ENCODE results near the gene VTI1B. TPM values are rescaled to one million over a fixed set of nuclear protein-coding genes. Genes with fewer than 3 reads are reported as not detected.

VTI1B gene
- total and polyA plus RNA-seq, 8 donors, result 40.9 to 73.3 (median 51.4) TPM

GRCh38 chr14:67695394-67695949 lies 21.0 kb upstream of the VTI1B start, which contains the start of gene RDH11:
TSS of gene RDH11 (minus strand) at chr14:67695764. CDS start at chr14:67695703, 61 bp downstream.
- peak; percentile 96 to 99 (median 98) for ATAC-seq
- no peak for FAIRE-seq
- intact Hi-C loops (cut with DNase I), result no loop called here
- Histone ChIP-seq H3K27me3 (no peaks in the 10 kb centered on the region), H3K9me3 (no peaks in the 10 kb centered on the region), H3K27ac (peak within 1 kb of the TSS; percentile 31 to 88 (median 70)), H3K4me3 (peak within 1 kb of the TSS; percentile 51 to 83 (median 67)), H3K4me1 (peaks cover 0 to 6% (median 0%) of the 10 kb centered on the region in 3 donors), H3K36me3 (no peaks in the 10 kb centered on the region)
- peak; percentile 79 to 90 (median 86) for DNase-seq
- WGBS, 2 donors, result 0% methylated on average over 25 of the region's 25 CpGs
- no peak for TF ChIP-seq CTCF (IDR thresholded peaks at IDR 0.05)

- H3K9me3 ChIP-seq, result no peaks in the 10 kb centered on the region
- intact Hi-C loops (cut with DNase I), result no loop called here
- no peak for TF ChIP-seq CTCF (IDR thresholded peaks at IDR 0.05)
- peak; percentile 76 to 89 (median 82) for DNase-seq
- WGBS, 2 donors, result 0 to 1% methylated on average over 21 of the region's 21 CpGs
- no peaks in the 10 kb centered on the region for H3K27me3 ChIP-seq
- peak overlapping the region; percentile 51 to 83 (median 67) for H3K4me3 ChIP-seq
- ATAC-seq, result peak; percentile 89 to 96 (median 90)
- no peaks in the 10 kb centered on the region for H3K36me3 ChIP-seq
- FAIRE-seq, result no peak
- peak overlapping the region; percentile 31 to 88 (median 70) for H3K27ac ChIP-seq
- peaks cover 0 to 6% (median 0%) of the 10 kb centered on the region in 3 donors for H3K4me1 ChIP-seq
These were observed 20.5 kb upstream of the VTI1B start for GRCh38 chr14:67694791-67695393.

- Histone ChIP-seq H3K4me3 (no peak overlapping the region), H3K36me3 (peaks cover 0 to 8% (median 0%) of the 10 kb centered on the region in 3 donors), H3K27me3 (no peaks in the 10 kb centered on the region), H3K4me1 (peaks cover 0 to 6% (median 0%) of the 10 kb centered on the region in 3 donors), H3K27ac (no peak overlapping the region), H3K9me3 (no peaks in the 10 kb centered on the region)
- no peak for ATAC-seq
- intact Hi-C loops (cut with DNase I), result no loop called here
- no peak for FAIRE-seq
- 95% methylated on average over 4 of the region's 4 CpGs for WGBS, 2 donors
- DNase-seq, result no peak
- no peak for TF ChIP-seq CTCF (IDR thresholded peaks at IDR 0.05)
These were observed 15.6 kb upstream of the VTI1B start for GRCh38 chr14:67690011-67690410.

- Histone ChIP-seq H3K36me3 (peaks cover 0 to under 1% (median 0%) of the 10 kb centered on the region in 3 donors), H3K27ac (no peak overlapping the region), H3K4me1 (no peaks in the 10 kb centered on the region), H3K27me3 (no peaks in the 10 kb centered on the region), H3K9me3 (no peaks in the 10 kb centered on the region), H3K4me3 (no peak overlapping the region)
- no peak for TF ChIP-seq CTCF (IDR thresholded peaks at IDR 0.05)
- ATAC-seq (no peak), FAIRE-seq (no peak), DNase-seq (no peak)
- intact Hi-C loops (cut with DNase I), result no loop called here
These were observed 9.4 kb upstream of the VTI1B start for GRCh38 chr14:67683842-67684241.

GRCh38 chr14:67680941-67681340 lies 6.5 kb upstream of the VTI1B start:
- intact Hi-C loops (cut with DNase I), result no loop called here

More at GRCh38 chr14:67680941-67681340, 6.5 kb upstream of the VTI1B start:
- Histone ChIP-seq H3K9me3 (no peaks in the 10 kb centered on the region), H3K4me3 (no peak overlapping the region), H3K27me3 (no peaks in the 10 kb centered on the region), H3K27ac (no peak overlapping the region), H3K4me1 (no peaks in the 10 kb centered on the region), H3K36me3 (no peaks in the 10 kb centered on the region)
- DNase-seq (no peak), ATAC-seq (no peak), FAIRE-seq (no peak)
- TF ChIP-seq CTCF (IDR thresholded peaks at IDR 0.05), result no peak
- WGBS, 2 donors, result 84 to 87% methylated on average over 2 of the region's 2 CpGs

Data from pancreas (tissue), 10 donors.